Upper lobe of left lung (tissue), 6 donors: Measurements from ENCODE around the gene GARIN3. TPM values are rescaled to one million over a fixed set of nuclear protein-coding genes. Genes with fewer than 3 reads are reported as not detected.

Experiments used
- ATAC-seq, 2 donors: fragments of 200-7000 bp; cut with Tn5 transposase; one replicate each; pipeline ENCODE4 v1.9.1; 2022; ENCODE audit warnings: mild to moderate bottlenecking in 2 of 2, moderate library complexity in 2 of 2; ENCODE audit not compliant: low FRiP score in 2 of 2
- DNase-seq, 2 donors: peaks; one replicate each; pipeline ENCODE4 v3.0.0-alpha.2; 2019 to 2020
- H3K27ac ChIP-seq, 4 donors: fragments of 200-600 bp; sonication (generic); one replicate each; pipeline ENCODE4 v1.5.1; 2016 to 2019
- H3K27me3 ChIP-seq, 4 donors: fragments of 200-600 bp; sonication (generic); one replicate each; pipeline ENCODE4 v1.5.1; 2017 to 2019
- H3K36me3 ChIP-seq, 4 donors: fragments of 200-600 bp; sonication (generic); one replicate each; pipeline ENCODE4 v1.5.1; 2016 to 2019
- H3K4me1 ChIP-seq, 4 donors: fragments of 200-600 bp; sonication (generic); one replicate each; pipeline ENCODE4 v1.5.1; 2018 to 2019
- H3K4me3 ChIP-seq, 4 donors: fragments of 200-600 bp; sonication (generic); one replicate each; pipeline ENCODE4 v1.5.1; 2017 to 2019; ENCODE audit warnings: mild to moderate bottlenecking in 2 of 4, moderate library complexity in 1 of 4
- H3K9me3 ChIP-seq, 4 donors: fragments of 200-600 bp; sonication (generic); one replicate each; pipeline ENCODE4 v1.5.1; 2018 to 2019
- EP300 ChIP-seq, 4 donors: sonication (generic); formaldehyde crosslinking; IDR thresholded peaks; one replicate each; pipeline ENCODE4 v1.5.1; 2017; ENCODE audit warnings: antibody characterized with exemption in 4 of 4, control low read depth in 2 of 4
- POLR2A ChIP-seq, 4 donors: fragments of 450-650 bp; IDR thresholded peaks; one replicate each; pipeline ENCODE4 v1.5.1; 2016 to 2017; ENCODE audit warnings: antibody characterized with exemption in 4 of 4, mild to moderate bottlenecking in 2 of 4
- POLR2AphosphoS5 ChIP-seq, 2 donors: sonication (generic); formaldehyde crosslinking; IDR thresholded peaks; one replicate each; pipeline ENCODE4 v1.5.1; 2017; ENCODE audit warnings: antibody characterized with exemption in 2 of 2
- WGBS, 2 donors: methylation state at CpG; one replicate each; pipeline ENCODE4 v1.1.5; 2017 to 2018; 5-methylcytosine and 5-hydroxymethylcytosine counted together
- total RNA-seq, 6 donors: library from RNA; depleted of rRNA in 4 of 6; stranded (reverse); fragments of >200 nt in 4 of 6; gene quantifications; one replicate each; pipeline versions ENCODE4 v1.1.0 to v1.2.1, GENCODE V29; 2016 to 2021
- TF ChIP-seq, protein P1 (sequence below), 6 experiments: fragments of 450-650 bp in 4 of 6; fragments of 200-600 bp in 2 of 6; sonication (generic) in 2 of 6; IDR thresholded peaks; one replicate each; pipeline ENCODE4 v1.5.1; 2016 to 2019; ENCODE audit warnings: antibody characterized with exemption in 6 of 6
- donor health status: DM: no; HTN: no; CAD: no; lungs with moderate emphysema.
- donor health status: DM: no; HTN: yes; CAD: no; lungs with severe emphysema.

GARIN3 gene
- total RNA-seq, 6 donors from 2014 or later, result not detected

DNA sequence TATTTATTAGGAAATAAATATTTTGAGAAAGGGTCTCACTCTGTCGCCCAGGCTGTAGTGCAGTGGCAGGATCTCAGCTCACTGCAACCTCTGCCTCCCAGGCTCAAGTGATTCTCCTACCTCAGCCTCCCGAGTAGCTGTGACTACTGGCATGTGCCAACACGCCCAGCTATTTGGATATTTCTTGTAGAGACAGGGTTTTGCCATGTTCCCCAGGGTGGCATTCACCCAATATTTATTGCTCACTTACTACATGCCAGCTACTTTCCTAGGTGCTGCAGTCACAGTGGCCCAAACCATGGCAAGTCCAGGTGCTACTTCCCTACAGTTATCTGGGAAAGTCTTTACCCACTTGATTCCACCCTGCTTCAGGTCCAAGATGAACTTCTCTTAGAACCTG is 15.1 kb downstream of the GARIN3 start:
- Histone ChIP-seq H3K9me3 (no peaks in the 10 kb centered on the region), H3K36me3 (no peaks in the 10 kb centered on the region), H3K4me3 (no peak overlapping the region), H3K4me1 (no peaks in the 10 kb centered on the region), H3K27me3 (no peaks in the 10 kb centered on the region), H3K27ac (no peak overlapping the region)
- ATAC-seq, result no peak
- no peak for DNase-seq
- no peak for TF ChIP-seq POLR2A (IDR thresholded peaks at IDR 0.05)
- TF ChIP-seq POLR2AphosphoS5 (IDR thresholded peaks at IDR 0.05), result no peak
- no peak for TF ChIP-seq EP300 (IDR thresholded peaks at IDR 0.05)
- TF ChIP-seq, protein P1, sequence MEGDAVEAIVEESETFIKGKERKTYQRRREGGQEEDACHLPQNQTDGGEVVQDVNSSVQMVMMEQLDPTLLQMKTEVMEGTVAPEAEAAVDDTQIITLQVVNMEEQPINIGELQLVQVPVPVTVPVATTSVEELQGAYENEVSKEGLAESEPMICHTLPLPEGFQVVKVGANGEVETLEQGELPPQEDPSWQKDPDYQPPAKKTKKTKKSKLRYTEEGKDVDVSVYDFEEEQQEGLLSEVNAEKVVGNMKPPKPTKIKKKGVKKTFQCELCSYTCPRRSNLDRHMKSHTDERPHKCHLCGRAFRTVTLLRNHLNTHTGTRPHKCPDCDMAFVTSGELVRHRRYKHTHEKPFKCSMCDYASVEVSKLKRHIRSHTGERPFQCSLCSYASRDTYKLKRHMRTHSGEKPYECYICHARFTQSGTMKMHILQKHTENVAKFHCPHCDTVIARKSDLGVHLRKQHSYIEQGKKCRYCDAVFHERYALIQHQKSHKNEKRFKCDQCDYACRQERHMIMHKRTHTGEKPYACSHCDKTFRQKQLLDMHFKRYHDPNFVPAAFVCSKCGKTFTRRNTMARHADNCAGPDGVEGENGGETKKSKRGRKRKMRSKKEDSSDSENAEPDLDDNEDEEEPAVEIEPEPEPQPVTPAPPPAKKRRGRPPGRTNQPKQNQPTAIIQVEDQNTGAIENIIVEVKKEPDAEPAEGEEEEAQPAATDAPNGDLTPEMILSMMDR (IDR thresholded peaks at IDR 0.05), result no peak
- WGBS, 2 donors, result 93 to 96% methylated on average over 3 of the region's 3 CpGs

DNA sequence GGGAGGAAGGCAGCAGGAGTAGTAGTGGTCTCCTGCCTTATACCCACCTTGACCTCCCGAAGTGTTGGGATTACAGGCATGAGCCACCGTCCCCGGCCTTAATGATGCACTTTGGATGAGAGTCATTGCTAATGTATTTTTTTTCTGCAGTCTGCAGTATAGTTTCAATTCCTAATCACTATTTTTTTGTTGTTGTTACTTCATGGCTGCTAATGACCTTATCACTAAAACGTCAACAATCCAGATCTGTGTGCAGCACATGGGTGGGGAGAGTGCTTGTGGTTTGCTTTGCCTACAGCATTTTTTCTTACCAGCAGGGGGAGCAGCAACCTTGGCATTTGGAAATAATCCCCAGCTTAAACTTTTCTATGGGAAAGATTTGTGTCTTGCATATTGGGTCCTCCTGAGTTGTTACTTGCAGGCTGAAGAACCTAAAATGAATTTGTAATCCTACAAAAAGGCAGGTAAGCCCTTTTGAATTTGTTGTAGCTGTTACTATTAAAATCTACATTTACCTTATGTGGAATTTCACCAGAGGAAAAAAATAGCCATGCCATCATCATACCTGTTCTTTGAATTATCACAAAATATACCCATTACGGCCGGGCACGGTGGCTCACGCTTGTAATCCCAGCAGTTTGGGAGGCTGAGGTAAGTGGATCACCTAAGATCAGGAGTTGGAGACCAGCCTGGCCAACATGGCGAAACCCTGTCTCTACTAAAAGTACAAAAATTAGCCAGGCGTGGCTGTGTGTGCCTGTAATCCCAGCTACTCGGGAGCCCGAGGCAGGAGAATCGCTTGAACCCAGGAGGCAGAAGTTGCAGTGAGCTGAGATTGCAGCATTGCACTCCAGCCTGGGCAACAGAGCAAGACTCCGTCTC is 17.1 kb downstream of the GARIN3 start:
- H3K4me1 ChIP-seq, result peaks cover 0 to 2% (median under 1%) of the 10 kb centered on the region in 4 donors
- no peak overlapping the region for H3K4me3 ChIP-seq
- no peaks in the 10 kb centered on the region for H3K9me3 ChIP-seq
- no peak overlapping the region for H3K27ac ChIP-seq
- TF ChIP-seq, protein P1 (IDR thresholded peaks at IDR 0.05), result peak; percentile 60 to 87 (median 80)
- TF ChIP-seq EP300 (IDR thresholded peaks at IDR 0.05), result no peak
- 78% methylated on average over 14 of the region's 14 CpGs for WGBS, 2 donors
- DNase-seq, result peak in 1 of 2 donors; percentile 56
- H3K27me3 ChIP-seq, result no peaks in the 10 kb centered on the region
- peak; percentile 69 to 90 for ATAC-seq
- H3K36me3 ChIP-seq, result no peaks in the 10 kb centered on the region

DNA sequence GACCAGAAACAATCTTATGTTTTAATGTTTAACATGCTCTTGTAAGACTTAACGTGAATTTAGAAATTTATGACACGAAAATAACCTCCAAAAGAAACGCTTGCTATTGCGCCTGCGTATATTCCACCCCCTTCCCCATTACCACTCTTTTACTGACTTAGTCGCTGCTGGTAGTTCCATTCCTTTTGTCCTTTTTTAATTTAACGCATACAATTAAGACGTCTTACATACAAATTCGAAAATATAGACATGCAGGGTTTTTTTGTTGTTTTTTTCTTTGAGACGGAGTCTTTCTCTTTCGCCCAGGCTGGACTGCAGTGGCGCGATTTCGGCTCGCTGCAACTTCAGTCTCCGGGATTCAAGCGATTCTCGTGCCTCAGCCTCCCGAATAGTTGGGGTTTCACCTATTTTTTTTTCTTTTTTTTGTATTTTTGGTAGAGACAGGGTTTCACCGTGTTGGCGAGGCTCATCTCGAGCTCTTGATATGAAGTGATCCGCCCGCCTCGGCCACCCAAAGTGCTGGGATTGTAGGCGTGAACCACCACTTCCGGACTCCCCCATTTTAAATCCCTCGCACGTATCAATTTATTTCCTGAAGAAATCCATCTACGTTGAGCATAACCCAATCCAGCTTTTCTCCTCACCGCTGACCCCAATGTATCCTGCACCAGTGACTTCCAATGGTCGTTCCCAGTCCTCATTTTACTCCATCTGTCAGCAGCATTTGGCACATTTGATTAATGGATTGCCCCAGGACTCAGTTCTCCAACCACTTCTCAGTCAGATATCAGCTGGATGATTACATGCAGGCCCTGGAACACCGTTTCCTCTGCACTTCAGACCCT is 22.7 kb downstream of the GARIN3 start:
- ATAC-seq (peak; percentile 77 to 79), DNase-seq (peak in 1 of 2 donors; percentile 39)
- Histone ChIP-seq H3K36me3 (peaks cover 0 to 9% (median 4%) of the 10 kb centered on the region in 4 donors), H3K9me3 (no peaks in the 10 kb centered on the region), H3K27me3 (no peaks in the 10 kb centered on the region), H3K4me3 (peak overlapping the region; percentile 25 to 95 (median 84)), H3K4me1 (peaks cover 9 to 18% (median 13%) of the 10 kb centered on the region in 4 donors), H3K27ac (peak overlapping the region; percentile 89 to 97 (median 93))
- WGBS, 2 donors, result 6 to 22% methylated on average over 33 of the region's 33 CpGs
- TF ChIP-seq POLR2A (IDR thresholded peaks at IDR 0.05) (peak in 1 of 4 donors; percentile 2), POLR2AphosphoS5 (IDR thresholded peaks at IDR 0.05) (no peak)
- TF ChIP-seq, protein P1 (IDR thresholded peaks at IDR 0.05), result no peak

DNA sequence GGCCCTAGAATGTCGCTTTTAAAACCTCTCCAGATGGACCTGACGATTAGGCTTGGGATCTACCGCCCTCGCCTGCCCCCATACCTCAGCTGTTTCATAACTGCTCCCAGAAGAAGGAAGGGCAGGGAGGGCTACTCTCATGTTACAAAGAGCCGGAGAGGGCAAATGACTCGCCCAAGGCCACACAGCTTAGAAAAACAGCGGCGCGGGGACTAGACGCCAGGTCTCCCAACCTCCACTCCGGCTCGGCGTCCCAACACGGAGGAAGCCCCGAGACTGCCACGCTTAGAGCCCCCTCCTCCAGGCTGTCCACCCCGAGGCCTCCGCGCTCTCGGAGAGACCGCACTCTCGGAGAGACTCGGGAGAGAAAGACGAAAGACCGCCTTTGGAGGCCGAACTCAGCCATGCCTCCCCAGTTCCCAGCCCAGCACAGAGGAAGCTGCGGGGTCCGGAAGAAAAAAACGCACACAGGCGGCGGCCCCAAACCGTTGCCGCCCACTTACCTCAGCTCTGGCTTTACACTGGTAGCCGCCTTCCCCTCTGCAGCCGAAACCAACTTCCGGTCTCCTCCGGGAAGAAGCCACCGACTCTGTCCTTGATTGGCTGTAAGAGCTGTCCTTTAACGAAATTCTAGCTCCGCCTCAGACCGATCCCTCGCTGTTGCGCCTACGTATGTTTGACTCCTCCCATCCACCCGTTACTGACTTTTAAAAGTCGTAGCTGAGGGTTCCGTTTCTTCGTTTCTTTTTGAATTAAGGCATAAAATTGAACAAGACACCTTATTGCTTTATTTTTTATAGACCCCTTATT is 23.5 kb downstream of the GARIN3 start, which contains the start of gene MED7:
Gene MED7 (minus strand): TSS at position 549 of the 810 bp plus-strand sequence. CDS start 3,434 bp downstream, outside the sequence.
- peak within 1 kb of the TSS; percentile 89 to 97 (median 93) for H3K27ac ChIP-seq
- ATAC-seq (peak; percentile 99 to 100), DNase-seq (peak; percentile 87 to 95)
- TF ChIP-seq POLR2AphosphoS5 (IDR thresholded peaks at IDR 0.05), result peak; percentile 82 to 83
- no peak for TF ChIP-seq EP300 (IDR thresholded peaks at IDR 0.05)
- TF ChIP-seq POLR2A (IDR thresholded peaks at IDR 0.05), result peak in 3 of 4 donors; percentile 65 to 87 (median 66)
- TF ChIP-seq, protein P1 (IDR thresholded peaks at IDR 0.05), result no peak
- WGBS, 2 donors, result 0 to 1% methylated on average over 31 to 41 of the region's 48 CpGs
- peaks cover 9 to 18% (median 13%) of the 10 kb centered on the region in 4 donors for H3K4me1 ChIP-seq
- peak within 1 kb of the TSS; percentile 72 to 95 (median 84) for H3K4me3 ChIP-seq
- H3K36me3 ChIP-seq, result peaks cover under 1 to 17% (median 7%) of the 10 kb centered on the region in 4 donors
- no peaks in the 10 kb centered on the region for H3K27me3 ChIP-seq
- H3K9me3 ChIP-seq, result no peaks in the 10 kb centered on the region
